ENCODE results near the gene ALDH3B1. TPM values are rescaled to one million over a fixed set of nuclear protein-coding genes. Genes with fewer than 3 reads are reported as not detected.

ALDH3B1 gene
- total RNA-seq, 2 experiments from 2014 or later: 0.09 to 0.11 TPM

DNA sequence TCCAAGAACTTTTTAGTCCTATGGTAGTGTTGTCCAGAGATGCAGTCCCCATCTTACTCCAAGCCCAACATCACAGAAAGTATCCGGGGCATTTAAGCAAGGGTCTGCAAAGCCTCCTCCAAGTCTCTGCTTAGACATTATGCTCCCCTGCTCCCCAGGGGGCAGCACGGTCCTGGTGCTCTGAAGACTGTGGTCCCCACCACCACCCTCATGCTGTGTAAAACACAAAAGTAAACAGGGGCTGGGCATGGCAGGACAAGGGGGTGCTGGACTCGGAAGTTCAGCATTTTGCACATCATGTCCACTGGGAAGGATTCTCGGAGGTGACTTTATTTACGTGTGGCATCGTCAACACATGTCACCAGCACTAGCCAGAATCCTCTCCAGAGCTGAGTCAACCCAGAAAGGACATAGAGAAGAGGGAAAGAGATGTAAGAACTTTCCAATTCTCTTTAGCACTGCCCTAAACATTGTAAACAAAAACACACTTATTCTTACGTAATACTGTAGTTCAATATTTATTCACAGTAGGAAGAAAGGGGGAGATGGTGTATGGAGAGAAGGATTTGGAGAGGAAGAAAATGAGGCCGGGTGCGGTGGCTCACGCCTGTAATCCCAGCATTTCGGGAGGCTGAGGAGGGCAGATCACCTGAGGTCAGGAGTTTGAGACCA, 66.4 kb downstream of the ALDH3B1 start:
- ChIA-PET CTCF (interaction anchor here (0.7 to 1.6 kb wide), 4 partner anchors 9 to 133 kb away, joined by 3 to 4 read pairs (median 4); no protein-coding TSS in a partner anchor), POLR2A (no interaction called here)
- H3K4me1 Mint-ChIP-seq (ENCODE audit: low read depth): no peaks in the 10 kb centered on the region
- no peaks in the 10 kb centered on the region for H3K27me3 Mint-ChIP-seq
- no peaks in the 10 kb centered on the region for H3K9me3 Mint-ChIP-seq
- peak; percentile 20 for DNase-seq
- TF ChIP-seq, protein P1, sequence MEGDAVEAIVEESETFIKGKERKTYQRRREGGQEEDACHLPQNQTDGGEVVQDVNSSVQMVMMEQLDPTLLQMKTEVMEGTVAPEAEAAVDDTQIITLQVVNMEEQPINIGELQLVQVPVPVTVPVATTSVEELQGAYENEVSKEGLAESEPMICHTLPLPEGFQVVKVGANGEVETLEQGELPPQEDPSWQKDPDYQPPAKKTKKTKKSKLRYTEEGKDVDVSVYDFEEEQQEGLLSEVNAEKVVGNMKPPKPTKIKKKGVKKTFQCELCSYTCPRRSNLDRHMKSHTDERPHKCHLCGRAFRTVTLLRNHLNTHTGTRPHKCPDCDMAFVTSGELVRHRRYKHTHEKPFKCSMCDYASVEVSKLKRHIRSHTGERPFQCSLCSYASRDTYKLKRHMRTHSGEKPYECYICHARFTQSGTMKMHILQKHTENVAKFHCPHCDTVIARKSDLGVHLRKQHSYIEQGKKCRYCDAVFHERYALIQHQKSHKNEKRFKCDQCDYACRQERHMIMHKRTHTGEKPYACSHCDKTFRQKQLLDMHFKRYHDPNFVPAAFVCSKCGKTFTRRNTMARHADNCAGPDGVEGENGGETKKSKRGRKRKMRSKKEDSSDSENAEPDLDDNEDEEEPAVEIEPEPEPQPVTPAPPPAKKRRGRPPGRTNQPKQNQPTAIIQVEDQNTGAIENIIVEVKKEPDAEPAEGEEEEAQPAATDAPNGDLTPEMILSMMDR (IDR thresholded peaks at IDR 0.05): no peak
- intact Hi-C loops (cut with micrococcal nuclease): no loop called here
- H3K27ac Mint-ChIP-seq: no peak overlapping the region
- ATAC-seq: no peak
- peaks cover 7% of the 10 kb centered on the region for H3K36me3 Mint-ChIP-seq (ENCODE audit: low read depth)
- H3K4me3 Mint-ChIP-seq: no peak overlapping the region

DNA sequence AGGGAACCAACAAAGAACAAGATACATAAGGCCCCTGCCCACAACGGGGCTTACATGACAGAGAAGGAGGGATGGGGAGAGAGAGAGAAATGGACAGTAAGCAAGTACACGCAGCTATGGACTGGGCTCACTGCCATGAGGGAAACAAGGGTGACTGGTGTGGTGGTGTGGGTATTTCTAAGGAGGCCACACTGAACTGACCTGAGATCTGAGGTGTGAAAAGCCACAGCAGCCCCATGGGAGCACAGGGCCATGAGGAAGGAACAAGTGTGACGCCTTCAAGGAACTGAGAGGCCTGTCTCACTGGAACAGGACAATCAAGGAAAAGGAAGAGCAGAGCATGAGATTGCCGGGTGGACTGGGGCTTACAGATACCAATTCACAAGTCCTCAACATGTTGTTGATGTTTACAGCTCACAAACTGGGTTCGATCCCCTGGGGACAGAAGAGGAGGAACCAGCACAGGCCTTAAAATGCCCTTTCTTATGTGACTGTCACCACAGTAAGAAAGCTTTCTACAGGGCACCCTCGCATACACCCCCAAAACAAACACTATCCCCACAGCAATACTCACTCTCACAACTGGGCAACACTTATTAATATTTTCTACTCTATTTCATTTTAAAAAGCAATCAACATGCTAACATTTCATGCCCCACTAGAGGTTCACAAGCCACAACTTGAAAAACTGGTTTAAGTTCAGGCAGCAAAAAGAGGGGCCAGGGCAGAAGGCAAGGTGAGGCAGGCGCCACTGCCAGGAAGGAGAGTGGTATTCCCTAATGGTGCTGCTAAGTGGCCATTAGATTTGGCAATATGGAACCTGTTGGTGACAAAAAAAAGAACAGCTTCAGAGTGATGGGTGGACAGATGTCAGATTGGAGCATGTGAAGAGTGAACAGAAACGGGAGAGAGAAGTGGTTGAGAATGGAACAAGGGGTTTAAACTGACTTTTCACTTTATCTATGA, 67.8 kb downstream of the ALDH3B1 start:
- H3K27me3 Mint-ChIP-seq: no peaks in the 10 kb centered on the region
- ChIA-PET POLR2A (no interaction called here), CTCF (no interaction called here)
- intact Hi-C loops (cut with micrococcal nuclease): no loop called here
- DNase-seq (no peak), ATAC-seq (no peak)
- H3K36me3 Mint-ChIP-seq (ENCODE audit: low read depth): peaks cover 7% of the 10 kb centered on the region
- H3K4me3 Mint-ChIP-seq: no peak overlapping the region
- no peak overlapping the region for H3K27ac Mint-ChIP-seq
- TF ChIP-seq, protein P1 (IDR thresholded peaks at IDR 0.05): no peak
- no peaks in the 10 kb centered on the region for H3K4me1 Mint-ChIP-seq (ENCODE audit: low read depth)
- H3K9me3 Mint-ChIP-seq: no peaks in the 10 kb centered on the region

Small RNA genes lying within 50 kb of the gene (microRNA-seq; reads per million reads assigned to microRNA genes)
- gene MIR4691 (ENCODE audit: borderline microRNAs expressed, borderline replicate concordance): not detected
- gene MIR6753 (ENCODE audit: borderline microRNAs expressed, borderline replicate concordance): 0.91 reads per million
- gene MIR7113 (ENCODE audit: borderline microRNAs expressed, borderline replicate concordance): not detected

Other genes starting within 250 kb of the ALDH3B1 start
- gene UNC93B1, start 6.2 kb upstream of the ALDH3B1 start, total RNA-seq: 10 to 100 TPM; 12.4 to 13.0 TPM
- gene NDUFS8, start 20.4 kb downstream of the ALDH3B1 start, total RNA-seq: 100 to 1,000 TPM; 105 to 109 TPM
- gene TCIRG1, start 28.7 kb downstream of the ALDH3B1 start, total RNA-seq: 100 to 1,000 TPM; 129 to 138 TPM
- gene CHKA, start 111.1 kb downstream of the ALDH3B1 start, total RNA-seq: 10 to 100 TPM; 15.8 to 16.7 TPM
- gene KMT5B, start 203.0 kb downstream of the ALDH3B1 start, total RNA-seq: 10 to 100 TPM; 16.9 to 17.9 TPM